ENCODE results near the gene FCF1. TPM values are rescaled to one million over a fixed set of nuclear protein-coding genes. Genes with fewer than 3 reads are reported as not detected.

Gene FCF1
- total RNA-seq, 1 experiment from 2014 or later: 62.5 TPM

GRCh38 chr14:74684434-74684833 lies 28.5 kb upstream of the FCF1 start:
- no peak for DNase-seq
- no peak overlapping the region for H3K4me3 Mint-ChIP-seq (ENCODE audit: unreplicated experiment)
- H3K9me3 Mint-ChIP-seq (ENCODE audit: unreplicated experiment): no peaks in the 10 kb centered on the region
- H3K27ac Mint-ChIP-seq (ENCODE audit: unreplicated experiment): no peak overlapping the region
- H3K27me3 ChIP-seq (replicated peaks; ENCODE audit: control insufficient read depth, insufficient read depth, low read length): no peaks in the 10 kb centered on the region
- peaks cover 20% of the 10 kb centered on the region for H3K4me1 ChIP-seq
- CTCF ChIA-PET: no interaction called here
- no peak for TF ChIP-seq CTCF (IDR thresholded peaks at IDR 0.05; ENCODE audit: insufficient read depth in 1 of 2, low read depth in 1 of 2, low read length in 1 of 2, severe bottlenecking in 1 of 2, unreplicated experiment in 1 of 2)
- no TSS peak for BruUV-seq (replicated peaks)
- intact Hi-C loops (cut with micrococcal nuclease; ENCODE audit: unreplicated experiment): no loop called here
- H3K36me3 Mint-ChIP-seq (ENCODE audit: insufficient read depth, unreplicated experiment): peaks cover 52% of the 10 kb centered on the region
- no peaks in the 10 kb centered on the region for H3K9me3 ChIP-seq
- no peak overlapping the region for H3K4me3 ChIP-seq (ENCODE audit: low read depth, low read length)
- H3K4me1 Mint-ChIP-seq (ENCODE audit: low read depth, unreplicated experiment): peaks cover 16% of the 10 kb centered on the region
- peaks cover 1% of the 10 kb centered on the region for H3K36me3 ChIP-seq (ENCODE audit: control insufficient read depth, insufficient read depth, low read length)
- no peaks in the 10 kb centered on the region for H3K27me3 Mint-ChIP-seq (ENCODE audit: insufficient read depth, unreplicated experiment)
- POLR2A ChIA-PET: no interaction called here

GRCh38 chr14:74685056-74685455 lies 27.9 kb upstream of the FCF1 start:
- ChIA-PET CTCF (no interaction called here), POLR2A (no interaction called here)
- no peak for TF ChIP-seq CTCF (IDR thresholded peaks at IDR 0.05; ENCODE audit: insufficient read depth in 1 of 2, low read depth in 1 of 2, low read length in 1 of 2, severe bottlenecking in 1 of 2, unreplicated experiment in 1 of 2)
- DNase-seq: no peak
- Mint-ChIP-seq H3K4me3 (ENCODE audit: unreplicated experiment) (no peak overlapping the region), H3K36me3 (ENCODE audit: insufficient read depth, unreplicated experiment) (peaks cover 56% of the 10 kb centered on the region), H3K27me3 (ENCODE audit: insufficient read depth, unreplicated experiment) (no peaks in the 10 kb centered on the region), H3K4me1 (ENCODE audit: low read depth, unreplicated experiment) (peaks cover 16% of the 10 kb centered on the region), H3K9me3 (ENCODE audit: unreplicated experiment) (no peaks in the 10 kb centered on the region), H3K27ac (ENCODE audit: unreplicated experiment) (no peak overlapping the region)
- no peak overlapping the region for H3K4me3 ChIP-seq (ENCODE audit: low read depth, low read length)
- H3K4me1 ChIP-seq: peaks cover 20% of the 10 kb centered on the region
- no TSS peak for BruUV-seq (replicated peaks)
- no peaks in the 10 kb centered on the region for H3K27me3 ChIP-seq (replicated peaks; ENCODE audit: control insufficient read depth, insufficient read depth, low read length)
- intact Hi-C loops (cut with micrococcal nuclease; ENCODE audit: unreplicated experiment): no loop called here
- H3K9me3 ChIP-seq: no peaks in the 10 kb centered on the region
- peaks cover 1% of the 10 kb centered on the region for H3K36me3 ChIP-seq (ENCODE audit: control insufficient read depth, insufficient read depth, low read length)

GRCh38 chr14:74685921-74686678 lies 26.8 kb upstream of the FCF1 start:
- CTCF ChIA-PET: interaction anchor here (0.5 to 1.3 kb wide), 3 partner anchors 74 to 650 kb away, joined by 3 to 5 read pairs (median 5); partner anchors contain the start of gene LTBP2
- H3K36me3 ChIP-seq (ENCODE audit: control insufficient read depth, insufficient read depth, low read length): peaks cover 1% of the 10 kb centered on the region

More at GRCh38 chr14:74685921-74686678, 26.8 kb upstream of the FCF1 start:
- H3K4me3 Mint-ChIP-seq (ENCODE audit: unreplicated experiment): no peak overlapping the region
- no peak for TF ChIP-seq CTCF (IDR thresholded peaks at IDR 0.05; ENCODE audit: insufficient read depth in 1 of 2, low read depth in 1 of 2, low read length in 1 of 2, severe bottlenecking in 1 of 2, unreplicated experiment in 1 of 2)
- H3K27me3 ChIP-seq (replicated peaks; ENCODE audit: control insufficient read depth, insufficient read depth, low read length): no peaks in the 10 kb centered on the region
- no TSS peak for BruUV-seq (replicated peaks)
- no peak overlapping the region for H3K27ac Mint-ChIP-seq (ENCODE audit: unreplicated experiment)
- H3K4me3 ChIP-seq (ENCODE audit: low read depth, low read length): no peak overlapping the region
- H3K4me1 Mint-ChIP-seq (ENCODE audit: low read depth, unreplicated experiment): peaks cover 16% of the 10 kb centered on the region
- H3K4me1 ChIP-seq: peaks cover 20% of the 10 kb centered on the region
- no peaks in the 10 kb centered on the region for H3K9me3 ChIP-seq
- peak in 1 of 2 experiments; percentile 29 for DNase-seq
- intact Hi-C loops (cut with micrococcal nuclease; ENCODE audit: unreplicated experiment): no loop called here
- H3K9me3 Mint-ChIP-seq (ENCODE audit: unreplicated experiment): no peaks in the 10 kb centered on the region
- no peaks in the 10 kb centered on the region for H3K27me3 Mint-ChIP-seq (ENCODE audit: insufficient read depth, unreplicated experiment)
- POLR2A ChIA-PET: interaction anchor here (1.0 kb wide), 1 partner anchor 77 kb away, joined by 3 read pairs; the partner anchor contains the start of gene YLPM1
- H3K36me3 Mint-ChIP-seq (ENCODE audit: insufficient read depth, unreplicated experiment): peaks cover 62% of the 10 kb centered on the region
